Tibial nerve (tissue), 3 donors: ENCODE measurements around the gene DNASE1.

Source experiments
- CTCF ChIP-seq, 5 experiments: fragments of 200-600 bp in 3 of 5; fragments of 450-650 bp in 2 of 5; sonication (generic) in 3 of 5; IDR thresholded peaks; one replicate each; pipeline ENCODE4 v1.5.1; 2016 to 2019; ENCODE audit warnings: antibody characterized with exemption in 5 of 5, mild to moderate bottlenecking in 3 of 5, moderate library complexity in 2 of 5
- POLR2A ChIP-seq, 2 donors: fragments of 450-650 bp; IDR thresholded peaks; one replicate each; pipeline ENCODE4 v1.6.1; 2017; ENCODE audit warnings: antibody characterized with exemption in 2 of 2, mild to moderate bottlenecking in 2 of 2, moderate library complexity in 2 of 2

- TF ChIP-seq CTCF (IDR thresholded peaks at IDR 0.05) = no peak
- TF ChIP-seq POLR2A (IDR thresholded peaks at IDR 0.05) = no peak
These were observed 14.1 kb downstream of the DNASE1 start for GRCh38 chr16:3668626-3669025.
